ENCODE results near the gene AKAP6.
"Not testable (repeated sequence)": the region's sequence is repeated elsewhere in the genome, so short reads cannot be mapped to it uniquely, and the experiment has no call there.

Gene AKAP6

GRCh38 chr14:32576088-32576795 is 247.1 kb downstream of the AKAP6 start:
- DNase-seq (ENCODE audit: low read depth in 3 of 3, low spot score in 1 of 3) = no peak

- no peak for DNase-seq (ENCODE audit: low read depth in 3 of 3, low spot score in 1 of 3)
Measured at GRCh38 chr14:32576977-32577376, 247.9 kb downstream of the AKAP6 start.

- no peak for DNase-seq (ENCODE audit: low read depth in 3 of 3, low spot score in 1 of 3)
Measured at GRCh38 chr14:32578181-32578580, 249.1 kb downstream of the AKAP6 start.

- DNase-seq (ENCODE audit: low read depth in 3 of 3, low spot score in 1 of 3) = not testable (repeated sequence)
Measured at GRCh38 chr14:32583427-32583826, 254.3 kb downstream of the AKAP6 start.

- no peak for DNase-seq (ENCODE audit: low read depth in 3 of 3, low spot score in 1 of 3)
Measured at GRCh38 chr14:32584079-32584478, 255.0 kb downstream of the AKAP6 start.

GRCh38 chr14:32587461-32587860 is 258.4 kb downstream of the AKAP6 start:
- no peak for DNase-seq (ENCODE audit: low read depth in 3 of 3, low spot score in 1 of 3)

- no peak for DNase-seq (ENCODE audit: low read depth in 3 of 3, low spot score in 1 of 3)
Measured at GRCh38 chr14:32588448-32589320, 259.6 kb downstream of the AKAP6 start.

GRCh38 chr14:32590157-32590556 is 261.1 kb downstream of the AKAP6 start:
- DNase-seq (ENCODE audit: low read depth in 3 of 3, low spot score in 1 of 3) = no peak

GRCh38 chr14:32593290-32593942 is 264.3 kb downstream of the AKAP6 start:
- DNase-seq (ENCODE audit: low read depth in 3 of 3, low spot score in 1 of 3) = no peak

- DNase-seq (ENCODE audit: low read depth in 3 of 3, low spot score in 1 of 3) = no peak
Measured at GRCh38 chr14:32594766-32595165, 265.7 kb downstream of the AKAP6 start.

GRCh38 chr14:32595497-32595896 is 266.4 kb downstream of the AKAP6 start:
- DNase-seq (ENCODE audit: low read depth in 3 of 3, low spot score in 1 of 3) = no peak

- DNase-seq (ENCODE audit: low read depth in 3 of 3, low spot score in 1 of 3) = no peak
Measured at GRCh38 chr14:32596390-32596789, 267.3 kb downstream of the AKAP6 start.

GRCh38 chr14:32597771-32598170 is 268.7 kb downstream of the AKAP6 start:
- no peak for DNase-seq (ENCODE audit: low read depth in 3 of 3, low spot score in 1 of 3)

GRCh38 chr14:32601069-32601468 is 272.0 kb downstream of the AKAP6 start:
- DNase-seq (ENCODE audit: low read depth in 3 of 3, low spot score in 1 of 3) = no peak

- DNase-seq (ENCODE audit: low read depth in 3 of 3, low spot score in 1 of 3) = no peak
Measured at GRCh38 chr14:32601906-32602305, 272.8 kb downstream of the AKAP6 start.

GRCh38 chr14:32602699-32603098 is 273.6 kb downstream of the AKAP6 start:
- DNase-seq (ENCODE audit: low read depth in 3 of 3, low spot score in 1 of 3) = no peak

GRCh38 chr14:32603992-32604565 is 275.0 kb downstream of the AKAP6 start:
- no peak for DNase-seq (ENCODE audit: low read depth in 3 of 3, low spot score in 1 of 3)

GRCh38 chr14:32606301-32606700 is 277.2 kb downstream of the AKAP6 start:
- no peak for DNase-seq (ENCODE audit: low read depth in 3 of 3, low spot score in 1 of 3)

GRCh38 chr14:32607399-32607798 is 278.3 kb downstream of the AKAP6 start:
- DNase-seq (ENCODE audit: low read depth in 3 of 3, low spot score in 1 of 3) = no peak

GRCh38 chr14:32608857-32609256 is 279.8 kb downstream of the AKAP6 start:
- no peak for DNase-seq (ENCODE audit: low read depth in 3 of 3, low spot score in 1 of 3)

GRCh38 chr14:32609388-32609787 is 280.3 kb downstream of the AKAP6 start:
- no peak for DNase-seq (ENCODE audit: low read depth in 3 of 3, low spot score in 1 of 3)

GRCh38 chr14:32611752-32612151 is 282.7 kb downstream of the AKAP6 start:
- no peak for DNase-seq (ENCODE audit: low read depth in 3 of 3, low spot score in 1 of 3)

Data from stimulated activated CD4-positive, alpha-beta T cell treated with anti-CD3 and anti-CD28 coated beads, TNF-alpha, amount 100 ng/mL, for 1 hour (primary cell).